Measurements from ENCODE around the gene STAT2. TPM values are rescaled to one million over a fixed set of nuclear protein-coding genes. Genes with fewer than 3 reads are reported as not detected.

Gene STAT2
- total and polyA plus RNA-seq, 2 of the 4 experiments (the other 2 are of a cell fraction) = 99.3 to 182 TPM

- Histone ChIP-seq H3K56ac (ENCODE audit: extremely low read depth, insufficient read depth, low read length) (peak within 1 kb of the TSS; percentile 88), H4K5ac (ENCODE audit: low read depth, low read length) (peak within 1 kb of the TSS; percentile 98), H4K8ac (ENCODE audit: low read depth in 2 of 2, low read length in 2 of 2) (peak within 1 kb of the TSS; percentile 99 to 100), H3K18ac (ENCODE audit: low read depth, low read length) (peak within 1 kb of the TSS; percentile 81), H2BK20ac (ENCODE audit: low read depth, low read length) (peak within 1 kb of the TSS; percentile 73), H3K4me2 (ENCODE audit: low read depth, low read length) (peak within 1 kb of the TSS; percentile 95), H3K23ac (ENCODE audit: low read depth, low read length) (peak within 1 kb of the TSS; percentile 89), H2AK9ac (replicated peaks; ENCODE audit: low read depth, low read length, poor library complexity) (peak within 1 kb of the TSS; percentile 96), H4K91ac (ENCODE audit: insufficient read depth, low read depth, low read length) (peak within 1 kb of the TSS; percentile 99), H2BK5ac (ENCODE audit: low read depth, low read length, poor library complexity, severe bottlenecking) (peak within 1 kb of the TSS; percentile 81), H4K20me1 (ENCODE audit: insufficient read depth, low read length) (no peaks in the 10 kb centered on the region), H3K4ac (ENCODE audit: low read depth, low read length) (peak within 1 kb of the TSS; percentile 100), H2AFZ (replicated peaks; ENCODE audit: low read length, poor library complexity) (peak within 1 kb of the TSS; percentile 88), H3K27ac (ENCODE audit: insufficient read depth, low read length) (peak within 1 kb of the TSS; percentile 74), H3K14ac (replicated peaks; ENCODE audit: low read depth, low read length) (peak within 1 kb of the TSS; percentile 89), H3K9me3 (ENCODE audit: control insufficient read depth, insufficient read depth, low read length) (no peaks in the 10 kb centered on the region), H2BK120ac (ENCODE audit: low read depth, low read length) (peak within 1 kb of the TSS; percentile 78), H3K4me1 (ENCODE audit: control insufficient read depth, insufficient read depth, low read length) (peaks cover 5% of the 10 kb centered on the region; the same call in 1 of the 2 replicates), H3K9me1 (ENCODE audit: insufficient read depth, low read length) (peaks cover 10% of the 10 kb centered on the region), H2BK15ac (ENCODE audit: low read depth, low read length) (peak within 1 kb of the TSS; percentile 74), H2AK5ac (ENCODE audit: low read depth, low read length) (peak within 1 kb of the TSS; percentile 99), H3K79me1 (ENCODE audit: low read depth in 1 of 2, low read length in 2 of 2) (peaks cover 10 to 24% of the 10 kb centered on the region in 2 experiments; a peak in 3 of 4 replicates), H3K36me3 (ENCODE audit: control insufficient read depth, insufficient read depth, low read length) (no peaks in the 10 kb centered on the region), H3K9ac (ENCODE audit: low read depth, low read length) (peak within 1 kb of the TSS; percentile 90), H3K27me3 (ENCODE audit: control insufficient read depth, insufficient read depth, low read length) (no peaks in the 10 kb centered on the region), H3K4me3 (ENCODE audit: insufficient read depth, low read depth, low read length) (peak within 1 kb of the TSS; percentile 56)
- in situ Hi-C loops (cut with MboI; ENCODE audit: low sequenced_read_pairs) = no loop called here
- dilution Hi-C loops (cut with HindIII; ENCODE audit: low sequenced_read_pairs, unreplicated experiment) = no loop called here
- BruUV-seq (replicated peaks) = TSS peak; percentile 63
- WGBS, 2 experiments (ENCODE audit: extremely low coverage in 2 of 2, insufficient read length in 1 of 2) = 0% methylated on average over 7 of the region's 45 CpGs; no CpG with 5 or more reads in 1 of the 2 experiments
- CTCF ChIA-PET = no interaction called here
- POLR2A ChIA-PET (ENCODE audit: unreplicated experiment) = interaction anchor here (0.5 to 1.1 kb wide), 3 partner anchors 9 to 18 kb away, joined by 3 to 4 read pairs (median 3); partner anchors contain the start of gene CNPY2
- intact Hi-C loops (cut with micrococcal nuclease) = loop anchor here (1.0 kb wide), 1 partner anchor 130 kb away; no protein-coding TSS in a partner anchor
- peak; percentile 97 for DNase-seq
- peak; percentile 99 for ATAC-seq (ENCODE audit: low read depth)
- TF ChIP-seq RAD21 (IDR thresholded peaks at IDR 0.05; ENCODE audit: low read length) (no peak; the same call in 1 of the 2 replicates), RCOR1 (IDR thresholded peaks at IDR 0.05; ENCODE audit: insufficient replicate concordance, low read length) (peak; percentile 14), SMC3 (IDR thresholded peaks at IDR 0.05; ENCODE audit: low read depth, low read length) (no peak; the same call in 1 of the 2 replicates), ELK1 (IDR thresholded peaks at IDR 0.05; ENCODE audit: borderline replicate concordance, low read depth, low read length) (no peak), MAZ (IDR thresholded peaks at IDR 0.05; ENCODE audit: borderline replicate concordance, low read depth, low read length) (peak; percentile 9; the same call in 1 of the 2 replicates), CTCF (conservative IDR thresholded peaks at IDR 0.05; ENCODE audit: low read depth, low read length) (peak; percentile 68), CEBPB (IDR thresholded peaks at IDR 0.05; ENCODE audit: low read depth, low read length) (no peak), NFE2L2 (IDR thresholded peaks at IDR 0.05; ENCODE audit: low read depth, low read length) (no peak), POLR2A (IDR thresholded peaks at IDR 0.05; ENCODE audit: low read depth, low read length) (peak; percentile 85), BHLHE40 (IDR thresholded peaks at IDR 0.05; ENCODE audit: low read depth, low read length) (no peak), RFX5 (IDR thresholded peaks at IDR 0.05; ENCODE audit: low read depth, low read length) (no peak), MAFK (IDR thresholded peaks at IDR 0.05; ENCODE audit: low read depth, low read length) (no peak), CHD1 (IDR thresholded peaks at IDR 0.05; ENCODE audit: low read depth, low read length) (0 out of 2 replicates have a peak, but pooled peaks have one; percentile 9), MXI1 (IDR thresholded peaks at IDR 0.05; ENCODE audit: borderline replicate concordance, low read depth, low read length) (no peak)
Observed at GRCh38 chr12:56333679-56334489, 26.0 kb downstream of the STAT2 start, which contains the start of gene PAN2. PAN2 (minus strand) TSS chr12:56334000; CDS start chr12:56333094, 906 bp downstream.

Measured in IMR-90 (cell line).